ENCODE results near the gene BRPF1. TPM values are rescaled to one million over a fixed set of nuclear protein-coding genes. Genes with fewer than 3 reads are reported as not detected.

The BRPF1 gene
- total RNA-seq, 1 donor from 2014 or later: 12.1 TPM

DNA sequence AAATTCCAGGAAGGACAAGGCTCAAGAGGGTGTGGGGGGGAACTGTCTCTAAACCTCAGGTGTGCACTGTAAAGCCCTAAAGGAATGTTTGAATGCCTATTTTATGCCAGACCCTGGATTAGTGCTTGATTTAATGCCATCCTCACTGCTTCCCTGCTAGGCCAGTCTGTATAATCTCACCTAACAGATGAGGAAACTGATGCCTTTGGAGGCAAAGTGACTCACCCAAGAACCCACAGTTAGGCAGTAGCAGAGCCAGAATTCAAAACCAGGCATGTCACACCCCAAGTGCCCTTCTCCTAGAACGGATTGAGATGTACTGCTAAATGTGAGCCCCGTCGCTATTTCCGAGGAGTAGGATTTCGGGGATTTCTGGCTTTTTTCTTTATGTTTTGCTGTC lies 30.4 kb downstream of the BRPF1 start:
- peaks cover 28% of the 10 kb centered on the region for H3K36me3 Mint-ChIP-seq
- Histone ChIP-seq H2AFZ (replicated peaks) (no peak overlapping the region), H3K4me1 (peaks cover 3% of the 10 kb centered on the region), H3K36me3 (no peaks in the 10 kb centered on the region), H3K4me3 (no peak overlapping the region), H3K9me3 (ENCODE audit: low read depth) (no peaks in the 10 kb centered on the region), H3K4me2 (no peak overlapping the region), H3K27me3 (no peaks in the 10 kb centered on the region), H3K79me2 (ENCODE audit: low read depth) (no peaks in the 10 kb centered on the region), H3K27ac (no peak overlapping the region), H3K9ac (no peak overlapping the region), H4K20me1 (ENCODE audit: low read depth) (no peaks in the 10 kb centered on the region), H3F3A (ENCODE audit: low read depth) (peaks cover 14% of the 10 kb centered on the region)
- H3K9me3 Mint-ChIP-seq: no peaks in the 10 kb centered on the region
- DNase-seq (ENCODE audit: low spot score): no peak
- H3K4me1 Mint-ChIP-seq: no peaks in the 10 kb centered on the region
- H3K27ac Mint-ChIP-seq: no peak overlapping the region
- H3K4me3 Mint-ChIP-seq: no peak overlapping the region
- TF ChIP-seq EZH2phosphoT487 (IDR thresholded peaks at IDR 0.05) (no peak), EZH2 (IDR thresholded peaks at IDR 0.05) (no peak)
- TF ChIP-seq, protein P1, sequence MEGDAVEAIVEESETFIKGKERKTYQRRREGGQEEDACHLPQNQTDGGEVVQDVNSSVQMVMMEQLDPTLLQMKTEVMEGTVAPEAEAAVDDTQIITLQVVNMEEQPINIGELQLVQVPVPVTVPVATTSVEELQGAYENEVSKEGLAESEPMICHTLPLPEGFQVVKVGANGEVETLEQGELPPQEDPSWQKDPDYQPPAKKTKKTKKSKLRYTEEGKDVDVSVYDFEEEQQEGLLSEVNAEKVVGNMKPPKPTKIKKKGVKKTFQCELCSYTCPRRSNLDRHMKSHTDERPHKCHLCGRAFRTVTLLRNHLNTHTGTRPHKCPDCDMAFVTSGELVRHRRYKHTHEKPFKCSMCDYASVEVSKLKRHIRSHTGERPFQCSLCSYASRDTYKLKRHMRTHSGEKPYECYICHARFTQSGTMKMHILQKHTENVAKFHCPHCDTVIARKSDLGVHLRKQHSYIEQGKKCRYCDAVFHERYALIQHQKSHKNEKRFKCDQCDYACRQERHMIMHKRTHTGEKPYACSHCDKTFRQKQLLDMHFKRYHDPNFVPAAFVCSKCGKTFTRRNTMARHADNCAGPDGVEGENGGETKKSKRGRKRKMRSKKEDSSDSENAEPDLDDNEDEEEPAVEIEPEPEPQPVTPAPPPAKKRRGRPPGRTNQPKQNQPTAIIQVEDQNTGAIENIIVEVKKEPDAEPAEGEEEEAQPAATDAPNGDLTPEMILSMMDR (IDR thresholded peaks at IDR 0.05): no peak
- peaks cover 3% of the 10 kb centered on the region for H3K27me3 Mint-ChIP-seq (ENCODE audit: insufficient read depth, low read depth)

GRCh38 chr3:9762871-9763270 lies 31.3 kb downstream of the BRPF1 start:
- peaks cover 5% of the 10 kb centered on the region for H3K4me1 Mint-ChIP-seq
- no peaks in the 10 kb centered on the region for H3K27me3 ChIP-seq

GRCh38 chr3:9765865-9766264 lies 34.3 kb downstream of the BRPF1 start:
- Histone ChIP-seq H3K36me3 (no peaks in the 10 kb centered on the region), H3K79me2 (ENCODE audit: low read depth) (no peaks in the 10 kb centered on the region), H4K20me1 (ENCODE audit: low read depth) (no peaks in the 10 kb centered on the region), H3K9ac (no peak overlapping the region), H3K4me1 (peaks cover 3% of the 10 kb centered on the region), H3K4me2 (no peak overlapping the region), H2AFZ (replicated peaks) (no peak overlapping the region), H3K4me3 (no peak overlapping the region), H3K9me3 (ENCODE audit: low read depth) (no peaks in the 10 kb centered on the region), H3F3A (ENCODE audit: low read depth) (peaks cover 23% of the 10 kb centered on the region), H3K27ac (no peak overlapping the region), H3K27me3 (peaks cover 2% of the 10 kb centered on the region)
- no peaks in the 10 kb centered on the region for H3K9me3 Mint-ChIP-seq
- H3K4me3 Mint-ChIP-seq: no peak overlapping the region
- no peak for TF ChIP-seq EZH2 (IDR thresholded peaks at IDR 0.05)
- TF ChIP-seq, protein P1 (IDR thresholded peaks at IDR 0.05): no peak
- no peak for TF ChIP-seq EZH2phosphoT487 (IDR thresholded peaks at IDR 0.05)
- peaks cover 6% of the 10 kb centered on the region for H3K36me3 Mint-ChIP-seq
- no peak for DNase-seq (ENCODE audit: low spot score)
- peaks cover 16% of the 10 kb centered on the region for H3K4me1 Mint-ChIP-seq
- no peak overlapping the region for H3K27ac Mint-ChIP-seq
- peaks cover 2% of the 10 kb centered on the region for H3K27me3 Mint-ChIP-seq (ENCODE audit: insufficient read depth, low read depth)

More at GRCh38 chr3:9762871-9763270, 31.3 kb downstream of the BRPF1 start:
- no peaks in the 10 kb centered on the region for H4K20me1 ChIP-seq (ENCODE audit: low read depth)
- H3K9me3 ChIP-seq (ENCODE audit: low read depth): no peaks in the 10 kb centered on the region
- Mint-ChIP-seq H3K27me3 (ENCODE audit: insufficient read depth, low read depth) (no peaks in the 10 kb centered on the region), H3K4me3 (no peak overlapping the region), H3K36me3 (peaks cover 24% of the 10 kb centered on the region), H3K27ac (no peak overlapping the region), H3K9me3 (no peaks in the 10 kb centered on the region)
- no peaks in the 10 kb centered on the region for H3K79me2 ChIP-seq (ENCODE audit: low read depth)
- H2AFZ ChIP-seq (replicated peaks): no peak overlapping the region
- no peak overlapping the region for H3K4me3 ChIP-seq
- no peak overlapping the region for H3K9ac ChIP-seq
- DNase-seq (ENCODE audit: low spot score): no peak
- H3K27ac ChIP-seq: no peak overlapping the region
- no peak overlapping the region for H3K4me2 ChIP-seq
- H3F3A ChIP-seq (ENCODE audit: low read depth): peaks cover 17% of the 10 kb centered on the region
- peaks cover 3% of the 10 kb centered on the region for H3K4me1 ChIP-seq
- H3K36me3 ChIP-seq: no peaks in the 10 kb centered on the region
- TF ChIP-seq EZH2phosphoT487 (IDR thresholded peaks at IDR 0.05): no peak
- TF ChIP-seq EZH2 (IDR thresholded peaks at IDR 0.05): no peak
- TF ChIP-seq, protein P1 (IDR thresholded peaks at IDR 0.05): no peak
